Activated naive CD8-positive, alpha-beta T cell (primary cell): ENCODE measurements around the gene DDX4.
A peak's percentile ranks its signal among the peaks of the same experiment; 100 is the strongest.

ENCODE experiments used
- H3K27ac Mint-ChIP-seq: one replicate; pipeline ENCODE4 v1.8.0; 2021; ENCODE audit warnings: mixed read lengths
- H3K27me3 Mint-ChIP-seq: one replicate; pipeline ENCODE4 v1.8.0; 2021; ENCODE audit warnings: mixed read lengths
- H3K36me3 Mint-ChIP-seq: one replicate; pipeline ENCODE4 v1.8.0; 2021; ENCODE audit warnings: mixed read lengths
- H3K4me1 Mint-ChIP-seq: one replicate; pipeline ENCODE4 v1.8.0; 2021; ENCODE audit warnings: low read depth, mixed read lengths
- H3K4me3 Mint-ChIP-seq: one replicate; pipeline ENCODE4 v1.8.0; 2021; ENCODE audit warnings: mild to moderate bottlenecking, mixed read lengths
- H3K9me3 Mint-ChIP-seq: one replicate; pipeline ENCODE4 v1.8.0; 2021; ENCODE audit warnings: low read depth, mixed read lengths

DDX4 gene

DNA sequence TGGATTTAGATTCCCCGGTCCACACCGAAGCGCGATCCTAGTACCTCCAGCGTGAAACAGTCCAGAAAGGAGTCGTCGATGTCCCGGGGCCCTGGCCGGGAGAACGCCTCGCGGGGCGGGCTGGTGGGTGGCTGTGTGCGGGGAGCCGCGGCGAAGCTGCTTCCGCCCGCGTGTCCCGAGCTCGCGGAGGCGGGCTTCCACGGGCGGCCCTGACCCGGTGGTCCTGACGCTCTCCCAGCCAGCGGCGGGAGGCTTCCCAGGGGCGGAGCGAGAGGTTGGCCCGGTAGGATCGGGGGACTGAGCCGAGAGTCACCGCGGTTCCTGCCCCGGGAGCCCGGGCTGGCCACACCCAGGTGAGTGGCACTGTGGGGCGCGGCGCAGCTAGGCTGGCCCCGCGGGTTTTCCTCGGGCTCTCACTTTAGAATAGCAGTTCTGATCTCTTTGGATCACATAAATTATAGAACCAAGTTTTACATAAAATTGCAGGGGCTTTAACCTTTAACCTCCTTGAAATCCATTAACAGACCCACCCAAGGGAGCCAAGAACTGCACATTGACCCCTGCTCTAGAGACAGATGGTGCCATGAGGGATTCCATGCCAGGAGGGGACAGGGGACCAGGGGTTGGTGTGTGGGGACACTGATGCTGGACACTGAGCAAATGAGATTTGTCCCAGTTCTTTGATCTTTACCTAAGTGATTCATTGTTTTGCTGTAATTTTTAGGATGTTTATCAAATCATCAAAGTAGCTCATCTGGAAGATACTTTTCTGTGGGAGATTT lies 84.1 kb downstream of the DDX4 start:
- Mint-ChIP-seq H3K36me3 (peaks cover 3% of the 10 kb centered on the region), H3K4me1 (peaks cover 7% of the 10 kb centered on the region), H3K27ac (no peak overlapping the region), H3K9me3 (no peaks in the 10 kb centered on the region), H3K4me3 (peak overlapping the region; percentile 52), H3K27me3 (peaks cover 49% of the 10 kb centered on the region)

DNA sequence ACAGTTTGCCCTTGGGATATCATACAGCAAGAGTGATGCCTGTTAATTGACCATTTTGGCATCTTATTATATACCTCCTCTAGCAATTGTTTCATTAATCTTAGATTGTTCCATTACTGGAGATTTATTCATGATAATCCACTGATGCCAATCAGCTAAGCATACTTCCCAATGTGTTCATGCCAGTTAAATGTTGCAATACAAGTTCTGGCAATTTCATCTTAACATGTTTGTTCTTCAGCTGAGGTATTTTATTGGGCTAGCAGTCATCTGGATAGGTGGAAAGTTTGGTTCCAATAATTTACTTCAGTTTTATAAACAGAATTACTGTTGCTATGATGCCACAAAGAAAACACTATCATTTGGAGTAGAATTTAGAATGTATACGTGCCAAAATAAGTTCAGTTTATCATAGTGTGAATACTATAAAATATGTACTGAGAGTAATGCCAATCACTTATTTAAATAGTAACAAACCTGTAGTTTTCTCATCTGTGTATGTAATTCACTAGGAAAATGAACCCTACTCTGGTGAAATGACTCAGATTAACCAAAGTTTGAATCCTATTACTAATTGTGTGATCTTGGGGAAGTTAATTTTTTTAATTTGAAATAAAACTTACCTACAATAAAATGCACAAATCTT lies 85.4 kb downstream of the DDX4 start:
- H3K27ac Mint-ChIP-seq: no peak overlapping the region
- peaks cover 3% of the 10 kb centered on the region for H3K36me3 Mint-ChIP-seq
- H3K4me1 Mint-ChIP-seq: peaks cover 7% of the 10 kb centered on the region
- H3K27me3 Mint-ChIP-seq: peaks cover 49% of the 10 kb centered on the region
- no peaks in the 10 kb centered on the region for H3K9me3 Mint-ChIP-seq
- no peak overlapping the region for H3K4me3 Mint-ChIP-seq

DNA sequence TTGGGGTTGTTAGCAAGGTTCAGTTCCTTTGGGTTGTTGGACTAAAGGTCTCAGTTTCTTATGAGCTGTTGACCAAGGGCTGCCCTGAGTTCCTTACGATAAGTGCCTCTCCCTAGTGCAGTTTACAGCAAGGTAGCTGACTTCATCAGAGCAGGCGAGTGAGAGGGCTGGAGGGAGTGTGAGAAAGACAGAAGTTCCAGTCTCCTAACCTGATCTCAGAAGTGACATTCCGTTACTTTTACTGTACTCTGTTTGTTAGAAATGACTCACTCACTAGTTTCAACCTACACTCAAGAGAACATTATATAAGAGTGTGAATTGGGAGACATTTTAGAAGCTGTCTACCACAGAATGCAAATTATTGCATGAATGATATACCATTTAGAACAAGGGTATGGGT lies 92.1 kb downstream of the DDX4 start:
- Mint-ChIP-seq H3K4me3 (no peak overlapping the region), H3K36me3 (no peaks in the 10 kb centered on the region), H3K4me1 (no peaks in the 10 kb centered on the region), H3K27me3 (peaks cover 9% of the 10 kb centered on the region), H3K9me3 (no peaks in the 10 kb centered on the region), H3K27ac (no peak overlapping the region)

DNA sequence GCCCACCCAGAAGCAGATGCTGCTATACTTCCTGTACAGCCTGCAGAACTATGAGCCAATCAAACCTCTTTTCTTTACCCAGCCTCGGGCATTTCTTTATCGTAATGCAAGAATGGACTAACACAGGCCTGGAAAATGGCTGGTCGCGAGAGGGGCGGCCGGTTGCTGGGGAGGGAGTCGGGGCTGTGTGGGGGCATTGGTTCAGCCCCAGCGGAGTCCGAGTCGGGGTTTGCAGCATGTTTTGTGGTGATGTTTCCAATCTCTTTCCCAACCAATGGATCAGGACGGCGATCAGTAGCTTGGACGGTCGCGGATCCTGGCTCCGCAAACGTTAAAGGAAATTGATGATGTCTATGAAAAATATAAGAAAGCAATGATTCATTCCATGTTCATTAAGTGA lies 94.6 kb downstream of the DDX4 start:
- Mint-ChIP-seq H3K4me3 (no peak overlapping the region), H3K9me3 (no peaks in the 10 kb centered on the region), H3K27ac (no peak overlapping the region), H3K36me3 (no peaks in the 10 kb centered on the region), H3K27me3 (no peaks in the 10 kb centered on the region), H3K4me1 (no peaks in the 10 kb centered on the region)

DNA sequence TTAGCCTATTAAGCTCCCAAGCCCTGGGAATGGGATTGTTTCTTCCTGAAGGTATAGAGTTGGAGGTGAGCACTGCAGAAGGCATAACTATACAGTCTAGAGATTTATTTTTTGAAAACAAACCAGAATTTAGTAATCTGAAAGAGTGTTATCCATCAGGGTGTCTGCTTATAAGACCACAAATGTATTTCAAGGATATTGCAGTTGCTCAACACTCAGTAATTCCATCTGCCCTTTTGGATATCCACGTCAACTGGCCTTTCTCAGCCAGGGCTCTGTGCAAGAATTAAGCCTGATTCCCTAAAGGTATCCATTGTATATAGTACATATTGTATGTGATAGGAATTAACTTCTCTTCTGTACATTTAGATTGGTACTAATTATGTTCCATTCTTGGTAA lies 98.3 kb downstream of the DDX4 start:
- H3K9me3 Mint-ChIP-seq: no peaks in the 10 kb centered on the region
- no peaks in the 10 kb centered on the region for H3K27me3 Mint-ChIP-seq
- H3K27ac Mint-ChIP-seq: no peak overlapping the region
- no peaks in the 10 kb centered on the region for H3K4me1 Mint-ChIP-seq
- H3K4me3 Mint-ChIP-seq: no peak overlapping the region
- H3K36me3 Mint-ChIP-seq: no peaks in the 10 kb centered on the region

DNA sequence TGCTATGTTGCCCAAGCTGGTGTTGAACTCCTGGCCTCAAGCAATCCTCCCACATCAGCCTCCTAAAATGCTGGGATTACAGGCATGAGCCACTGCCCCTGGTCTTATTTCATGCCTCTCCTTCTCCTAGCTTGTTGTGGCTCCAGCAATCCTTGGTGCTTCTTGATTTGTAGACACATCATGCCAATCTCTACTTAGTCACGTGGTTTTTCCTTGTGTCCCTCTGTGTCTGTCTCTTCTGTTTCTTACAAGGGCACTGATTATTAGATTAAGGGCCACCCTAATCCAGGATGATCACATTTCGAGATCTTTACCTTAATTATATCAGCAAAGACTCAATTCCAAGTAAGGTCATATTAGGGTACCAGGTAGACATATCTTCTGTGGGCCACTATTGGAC lies 104.1 kb downstream of the DDX4 start:
- no peaks in the 10 kb centered on the region for H3K27me3 Mint-ChIP-seq
- H3K27ac Mint-ChIP-seq: no peak overlapping the region
- no peaks in the 10 kb centered on the region for H3K4me1 Mint-ChIP-seq
- peaks cover 14% of the 10 kb centered on the region for H3K9me3 Mint-ChIP-seq
- no peak overlapping the region for H3K4me3 Mint-ChIP-seq
- peaks cover 7% of the 10 kb centered on the region for H3K36me3 Mint-ChIP-seq

DNA sequence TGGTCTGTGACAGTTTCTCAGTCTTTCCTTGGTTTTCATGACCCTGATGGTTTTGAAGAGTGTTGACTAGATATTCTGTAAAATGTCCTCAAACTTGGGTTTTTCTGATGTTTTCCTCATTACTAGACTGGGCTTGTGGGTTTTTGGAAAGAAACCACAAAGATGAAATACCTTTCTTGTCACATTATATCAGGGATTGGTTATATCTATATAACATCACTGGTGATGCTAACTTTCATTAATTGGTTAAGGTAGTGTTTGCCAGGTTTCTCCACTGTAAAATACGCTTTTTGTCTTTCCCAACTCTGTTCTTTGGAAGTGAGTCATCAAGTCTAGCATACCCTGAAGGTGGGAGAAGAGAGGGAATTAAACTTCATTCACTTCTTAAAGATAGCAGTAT lies 110.0 kb downstream of the DDX4 start:
- Mint-ChIP-seq H3K4me3 (no peak overlapping the region), H3K27me3 (peaks cover 7% of the 10 kb centered on the region), H3K4me1 (peaks cover 4% of the 10 kb centered on the region), H3K9me3 (peaks cover 14% of the 10 kb centered on the region), H3K36me3 (peaks cover 7% of the 10 kb centered on the region), H3K27ac (no peak overlapping the region)

DNA sequence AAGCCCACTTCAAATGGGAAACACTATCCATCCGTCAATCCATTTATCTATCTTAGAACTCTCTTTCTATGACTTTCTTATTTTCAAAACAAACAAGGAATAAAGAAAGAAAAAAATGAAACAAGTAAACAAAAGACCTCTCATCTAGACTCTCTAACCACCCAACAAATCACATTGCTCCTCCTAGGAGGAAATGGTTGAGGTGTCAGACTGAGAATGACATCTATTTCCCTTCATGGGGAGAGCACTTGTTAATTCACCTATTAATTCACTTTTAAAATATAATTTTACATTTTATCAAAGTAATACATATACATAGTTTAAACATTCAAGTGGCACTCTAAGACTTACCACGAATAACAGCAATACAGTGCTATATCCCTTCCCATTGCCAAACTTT lies 110.9 kb downstream of the DDX4 start:
- peaks cover 4% of the 10 kb centered on the region for H3K4me1 Mint-ChIP-seq
- no peak overlapping the region for H3K4me3 Mint-ChIP-seq
- peaks cover 5% of the 10 kb centered on the region for H3K9me3 Mint-ChIP-seq
- H3K27me3 Mint-ChIP-seq: peaks cover 7% of the 10 kb centered on the region
- no peak overlapping the region for H3K27ac Mint-ChIP-seq
- peaks cover 5% of the 10 kb centered on the region for H3K36me3 Mint-ChIP-seq

DNA sequence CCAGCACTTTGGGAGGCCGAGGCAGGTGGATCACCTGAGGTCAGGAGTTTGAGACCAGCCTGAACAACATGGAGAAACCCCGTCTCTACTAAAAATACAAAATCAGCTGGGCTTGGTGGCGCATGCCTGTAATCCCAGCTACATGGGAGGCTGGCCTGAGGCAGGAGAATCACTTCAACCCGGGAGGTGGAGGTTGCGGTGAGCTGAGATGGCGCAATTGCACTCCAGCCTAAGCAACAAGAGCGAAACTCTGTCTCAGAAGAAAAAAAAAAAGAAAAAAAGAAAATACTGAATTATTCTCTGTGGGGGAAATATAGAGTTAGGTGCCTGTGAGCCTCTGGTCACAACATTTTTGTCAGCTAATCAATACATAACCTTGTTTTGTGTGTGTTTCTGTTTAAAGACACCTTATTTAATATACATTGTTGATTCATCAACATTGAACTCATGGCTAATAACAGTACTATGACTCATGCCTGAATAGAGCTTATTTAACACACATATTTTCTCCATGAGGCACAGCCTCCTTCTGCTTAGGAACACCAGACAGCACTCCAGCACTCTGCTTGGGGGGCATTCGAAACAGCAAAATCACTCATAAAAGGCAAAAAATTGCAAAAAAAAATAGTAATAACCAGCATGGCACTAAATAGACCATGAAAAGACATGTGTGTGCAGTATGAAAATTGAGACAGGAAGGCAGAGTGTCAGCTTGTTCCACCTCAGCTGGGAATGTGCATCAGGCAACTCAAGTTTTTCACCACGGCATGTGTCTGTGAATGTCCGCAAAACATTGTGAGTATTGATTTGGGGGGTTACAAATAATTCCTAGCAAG lies 113.2 kb downstream of the DDX4 start, which contains the start of gene IL31RA:
IL31RA (plus strand) TSS at position 519 of the 836 bp plus-strand sequence; CDS start at position 733, 214 bp downstream.
- Mint-ChIP-seq H3K27ac (no peak within 1 kb of the TSS), H3K9me3 (no peaks in the 10 kb centered on the region), H3K4me3 (no peak within 1 kb of the TSS), H3K27me3 (peaks cover 7% of the 10 kb centered on the region), H3K4me1 (peaks cover 13% of the 10 kb centered on the region), H3K36me3 (no peaks in the 10 kb centered on the region)

DNA sequence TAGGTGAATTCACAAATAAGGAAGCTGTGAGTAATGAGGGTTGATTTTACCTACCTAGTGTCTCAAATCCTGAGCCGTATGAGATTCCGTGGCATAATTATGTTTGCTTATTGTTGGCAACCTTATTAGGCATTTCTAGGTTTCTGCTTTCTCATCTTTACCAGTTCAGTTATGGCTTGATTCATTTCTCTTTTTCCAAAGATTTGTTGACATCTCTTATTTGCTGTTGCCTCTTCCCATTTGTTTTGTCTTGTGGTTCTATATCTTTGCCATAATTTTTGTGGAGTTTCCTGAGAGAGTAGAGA lies 113.8 kb downstream of the DDX4 start:
- Mint-ChIP-seq H3K36me3 (no peaks in the 10 kb centered on the region), H3K4me3 (no peak overlapping the region), H3K9me3 (no peaks in the 10 kb centered on the region), H3K4me1 (peaks cover 19% of the 10 kb centered on the region), H3K27ac (no peak overlapping the region), H3K27me3 (peaks cover 7% of the 10 kb centered on the region)

DNA sequence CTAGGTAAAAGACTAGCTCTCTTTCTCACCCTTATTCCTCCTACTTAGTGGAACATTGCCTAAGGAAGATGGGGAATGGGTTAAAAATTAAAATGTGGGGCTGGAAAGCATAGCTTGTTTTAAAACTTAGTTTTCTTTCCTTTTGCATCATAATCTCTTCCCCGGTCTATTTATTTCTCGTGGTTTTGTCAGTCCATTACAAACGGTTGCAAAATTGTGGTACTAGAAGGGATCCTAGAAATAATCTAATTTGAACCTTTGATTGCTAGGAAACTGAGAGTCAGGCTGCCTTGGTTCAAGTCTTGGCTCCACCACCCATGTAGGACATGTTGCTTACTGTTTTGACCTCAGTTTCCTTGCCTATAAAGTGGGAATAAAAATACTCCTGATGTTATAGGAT lies 114.6 kb downstream of the DDX4 start:
- H3K27ac Mint-ChIP-seq: no peak overlapping the region
- no peaks in the 10 kb centered on the region for H3K9me3 Mint-ChIP-seq
- H3K4me1 Mint-ChIP-seq: peaks cover 26% of the 10 kb centered on the region
- peaks cover 7% of the 10 kb centered on the region for H3K27me3 Mint-ChIP-seq
- no peaks in the 10 kb centered on the region for H3K36me3 Mint-ChIP-seq
- H3K4me3 Mint-ChIP-seq: no peak overlapping the region

DNA sequence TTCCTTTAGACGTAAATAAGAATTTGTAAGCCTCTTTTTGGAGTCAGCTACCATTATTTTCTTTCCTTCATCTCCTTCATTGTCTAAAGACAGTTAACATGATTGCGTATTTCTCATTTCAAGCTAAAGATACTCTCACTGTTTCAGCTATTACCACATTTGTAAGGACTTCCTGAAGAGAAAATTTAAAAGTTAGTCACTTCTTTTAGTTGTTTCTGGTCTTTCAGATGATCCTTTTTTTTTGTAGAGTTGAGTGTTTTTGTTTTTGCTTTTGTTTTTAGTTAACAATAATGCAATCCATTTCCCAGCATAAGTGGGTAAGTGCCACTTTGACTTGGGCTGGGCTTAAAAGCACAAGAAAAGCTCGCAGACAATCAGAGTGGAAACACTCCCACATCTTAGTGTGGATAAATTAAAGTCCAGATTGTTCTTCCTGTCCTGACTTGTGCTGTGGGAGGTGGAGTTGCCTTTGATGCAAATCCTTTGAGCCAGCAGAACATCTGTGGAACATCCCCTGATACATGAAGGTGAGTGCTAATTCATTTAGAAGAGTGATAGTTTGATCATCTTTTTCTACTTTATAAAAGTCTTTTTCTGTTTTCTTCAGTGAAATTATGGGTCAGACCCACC lies 115.3 kb downstream of the DDX4 start:
- Mint-ChIP-seq H3K4me3 (no peak overlapping the region), H3K4me1 (peaks cover 29% of the 10 kb centered on the region), H3K27ac (no peak overlapping the region), H3K9me3 (no peaks in the 10 kb centered on the region), H3K27me3 (peaks cover 7% of the 10 kb centered on the region), H3K36me3 (no peaks in the 10 kb centered on the region)

DNA sequence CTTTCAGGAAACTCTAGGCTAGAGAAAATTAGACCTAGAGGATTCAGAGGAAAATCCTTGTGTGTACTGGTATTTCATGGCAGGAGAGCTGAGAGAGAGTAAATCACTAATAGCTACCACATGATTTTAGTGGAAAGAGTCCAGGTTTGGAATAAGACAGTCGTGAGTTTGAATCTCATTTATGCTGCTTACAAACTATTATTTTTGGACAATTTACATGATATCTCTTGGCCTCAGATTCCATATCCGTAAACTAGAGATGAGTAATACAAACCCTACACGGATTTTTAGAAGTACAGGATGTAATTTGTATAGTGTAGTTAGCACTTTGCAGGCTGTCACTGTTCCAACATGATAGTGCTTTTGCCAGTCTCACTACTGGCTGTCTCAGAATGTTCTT lies 116.0 kb downstream of the DDX4 start:
- Mint-ChIP-seq H3K4me1 (peaks cover 29% of the 10 kb centered on the region), H3K27me3 (peaks cover 7% of the 10 kb centered on the region), H3K36me3 (no peaks in the 10 kb centered on the region), H3K4me3 (no peak overlapping the region), H3K9me3 (no peaks in the 10 kb centered on the region), H3K27ac (no peak overlapping the region)

DNA sequence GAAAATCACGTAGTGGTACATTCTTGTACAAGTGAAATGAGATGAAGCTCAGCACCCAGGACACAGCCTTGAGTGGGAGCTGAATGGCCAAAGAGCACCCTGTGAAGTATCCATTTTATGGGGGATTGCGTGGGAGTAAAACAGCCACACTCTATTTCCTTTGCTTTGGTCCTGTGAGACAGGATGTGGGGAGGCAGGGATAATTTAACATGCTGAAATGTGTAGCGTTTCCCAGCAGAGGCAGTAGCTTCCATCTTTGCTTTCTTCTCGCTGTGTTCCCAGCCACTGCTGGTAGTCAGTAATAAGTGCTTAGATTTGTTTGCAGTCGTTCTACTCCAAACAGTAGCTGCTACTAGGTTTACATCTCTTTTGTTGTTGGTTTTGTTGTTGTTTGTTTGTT lies 117.6 kb downstream of the DDX4 start:
- Mint-ChIP-seq H3K9me3 (no peaks in the 10 kb centered on the region), H3K36me3 (no peaks in the 10 kb centered on the region), H3K27me3 (peaks cover 4% of the 10 kb centered on the region), H3K4me1 (peaks cover 29% of the 10 kb centered on the region), H3K4me3 (no peak overlapping the region), H3K27ac (peak overlapping the region; percentile 8)
